ENCODE measurements around the gene C1QL1. TPM values are rescaled to one million over a fixed set of nuclear protein-coding genes. Genes with fewer than 3 reads are reported as not detected.

Gene C1QL1
- total and polyA plus RNA-seq, 2 of the 13 experiments (the other 11 are each of a cell fraction or from before 2014, with no cell fraction given) = 0.11 TPM

GRCh38 chr17:44915862-44916780, 52.0 kb downstream of the C1QL1 start:
- Histone ChIP-seq H3K27me3 (ENCODE audit: control insufficient read depth in 1 of 2, insufficient read depth in 2 of 2, low read length in 2 of 2) (peaks cover 10 to 40% of the 10 kb centered on the region in 2 experiments; a peak in 4 of 5 replicates), H3K27ac (ENCODE audit: extremely low read length, insufficient read depth, low read length) (peak overlapping the region; percentile 20), H3K36me3 (replicated peaks in 1 of 2; ENCODE audit: control insufficient read depth in 1 of 2, insufficient read depth in 2 of 2, low read length in 2 of 2) (no peaks in the 10 kb centered on the region), H3K9me3 (ENCODE audit: low read length) (no peaks in the 10 kb centered on the region), H3K79me2 (ENCODE audit: insufficient read depth, low read length) (no peaks in the 10 kb centered on the region), H2AFZ (ENCODE audit: low read length) (no peak overlapping the region), H3K4me2 (ENCODE audit: low read depth, low read length) (peak overlapping the region; percentile 80), H3K9ac (ENCODE audit: insufficient read depth, low read depth, low read length) (peak overlapping the region; percentile 53), H3K4me3 (replicated peaks in 1 of 3; ENCODE audit: insufficient read depth in 1 of 3, low read depth in 2 of 3, low read length in 3 of 3) (peak overlapping the region; percentile 1 to 51 (median 17); a peak in 4 of 6 replicates), H4K20me1 (ENCODE audit: insufficient read depth, low read length) (no peaks in the 10 kb centered on the region), H3K4me1 (ENCODE audit: insufficient read depth, low read length) (peaks cover 56% of the 10 kb centered on the region)
- CTCF ChIA-PET (ENCODE audit: low intra/inter-chr PET ratio, low total read pairs) = no interaction called here
- FAIRE-seq (peak; percentile 86), ATAC-seq (peak; percentile 61), DNase-seq (ENCODE audit: low spot score) (peak; percentile 79)
- BruUV-seq (replicated peaks) = no TSS peak
- 7% methylated on average over 11 of the region's 11 CpGs for WGBS (ENCODE audit: low lambda C conversion rate)
- POLR2A ChIA-PET = interaction anchor here (1.6 kb wide), 1 partner anchor 9 kb away, joined by 3 read pairs; no protein-coding TSS in a partner anchor
- in situ Hi-C loops (cut with HindIII; ENCODE audit: extremely low pct_ligation_motif_present, low pct_unique_long_range_greater_than_20kb) = no loop called here
- intact Hi-C loops (cut with micrococcal nuclease; ENCODE audit: unreplicated experiment) = no loop called here
- TF ChIP-seq NR2F6 (IDR thresholded peaks at IDR 0.05) (peak; percentile 75), NR2F6 (CRISPR knock-in tag; IDR thresholded peaks at IDR 0.05) (peak; percentile 48; the same call in 1 of the 2 replicates), POLR2AphosphoS2 (IDR thresholded peaks at IDR 0.05; ENCODE audit: low read depth, low read length) (no peak), ZNF510 (CRISPR knock-in tag; IDR thresholded peaks at IDR 0.05; ENCODE audit: low read depth) (no peak), TEAD3 (CRISPR knock-in tag; optimal IDR thresholded peaks at IDR 0.05; ENCODE audit: borderline replicate concordance) (peak; percentile 55), CTCF (CRISPR knock-in tag; IDR thresholded peaks at IDR 0.05) (0 out of 2 replicates have a peak, but pooled peaks have one; percentile 8), HNF4A (CRISPR knock-in tag; IDR thresholded peaks at IDR 0.05) (peak; percentile 58; the same call in 1 of the 2 replicates), ZFY (CRISPR knock-in tag; IDR thresholded peaks at IDR 0.05) (peak; percentile 56; the same call in 1 of the 2 replicates), PATZ1 (CRISPR knock-in tag; IDR thresholded peaks at IDR 0.05) (peak; percentile 40; the same call in 1 of the 2 replicates), PLSCR1 (CRISPR knock-in tag; IDR thresholded peaks at IDR 0.05; ENCODE audit: borderline replicate concordance) (no peak), HNF1A (IDR thresholded peaks at IDR 0.05; ENCODE audit: low read depth) (no peak), HNF1A (CRISPR knock-in tag; IDR thresholded peaks at IDR 0.05; ENCODE audit: borderline replicate concordance) (no peak), SPEN (CRISPR knock-in tag; IDR thresholded peaks at IDR 0.05; ENCODE audit: low read depth) (peak; percentile 59; the same call in 1 of the 2 replicates), ZSCAN31 (CRISPR knock-in tag; IDR thresholded peaks at IDR 0.05; ENCODE audit: low read depth) (0 out of 2 replicates have a peak, but pooled peaks have one; percentile 42)

Measured in HepG2 (cell line).